SK-N-SH (cell line): ENCODE data around the gene NOX5. TPM values are rescaled to one million over a fixed set of nuclear protein-coding genes. Genes with fewer than 3 reads are reported as not detected.

Experiments used
- CTCF ChIA-PET: fragments of 300-600, 350-600 bp; formaldehyde crosslinking; extraction: SDS; loops from one replicate; lab custom pipeline; 2021; lab: Yijun Ruan, JAX
- POLR2A ChIA-PET: fragments of 350-600 bp; sonication (Branson Sonifier 250); formaldehyde crosslinking; extraction: SDS; loops from one replicate; lab custom pipeline; 2020; ENCODE audit warnings: antibody characterized with exemption, inconsistent platforms; lab: Yijun Ruan, JAX
- DNase-seq: peaks from one replicate; pipeline ENCODE4 v3.0.0; 2012
- H2AFZ ChIP-seq: fragments of 200-600 bp; sonication (generic); 2 replicates; pipeline ENCODE4 v1.8.1; 2016; ENCODE audit warnings: antibody characterized with exemption, mild to moderate bottlenecking, low read depth
- H3F3A ChIP-seq: fragments of 200-600 bp; sonication (generic); replicated peaks from 2 replicates; pipeline ENCODE3; 2016; ENCODE audit warnings: antibody characterized with exemption, mild to moderate bottlenecking; ENCODE audit not compliant: insufficient read depth
- H3K27ac ChIP-seq, 2 experiments: fragments of 200-500 bp in 1 of 2; fragments of 200-600 bp in 1 of 2; sonication (Bioruptor generic) in 1 of 2; sonication (generic), shearing (Covaris generic) in 1 of 2; 2 replicates each; pipeline versions ENCODE4 v1.5.1 to v1.6.1; 2014 to 2016; ENCODE audit warnings: low read depth in 2 of 2, inconsistent platforms in 1 of 2, low read length in 1 of 2, mild to moderate bottlenecking in 1 of 2, mixed read lengths in 1 of 2
- H3K27me3 ChIP-seq: fragments of 200-600 bp; sonication (generic), shearing (Covaris generic); 2 replicates; pipeline ENCODE4 v1.6.1; 2016; ENCODE audit warnings: mixed run types; ENCODE audit not compliant: insufficient read depth
- H3K36me3 ChIP-seq, 2 experiments: fragments of 200-500 bp in 1 of 2; fragments of 200-600 bp in 1 of 2; sonication (Bioruptor generic) in 1 of 2; sonication (generic) in 1 of 2; replicated peaks in 1 of 2; 2 replicates each; pipeline versions ENCODE3 to v1.5.1; 2014 to 2016; ENCODE audit warnings: low read length in 1 of 2, mild to moderate bottlenecking in 1 of 2; ENCODE audit not compliant: insufficient read depth in 2 of 2, control insufficient read depth in 1 of 2
- H3K4me1 ChIP-seq, 2 experiments: fragments of 200-500 bp in 1 of 2; fragments of 200-600 bp in 1 of 2; sonication (Bioruptor generic) in 1 of 2; sonication (generic), shearing (Covaris generic) in 1 of 2; 2 replicates each; pipeline versions ENCODE4 v1.5.1 to v1.6.1; 2014 to 2016; ENCODE audit warnings: low read depth in 1 of 2, low read length in 1 of 2, mixed run types in 1 of 2; ENCODE audit not compliant: insufficient read depth in 2 of 2, control insufficient read depth in 1 of 2
- H3K4me2 ChIP-seq: fragments of 200-600 bp; sonication (generic), shearing (Covaris generic); 2 replicates; pipeline ENCODE4 v1.6.1; 2017; ENCODE audit warnings: mixed run types
- H3K4me3 ChIP-seq, 2 experiments: fragments of 200-500 bp in 1 of 2; fragments of 200-600 bp in 1 of 2; sonication (Bioruptor generic) in 1 of 2; sonication (generic), shearing (Covaris generic) in 1 of 2; 2 replicates each; pipeline versions ENCODE4 v1.5.1 to v1.8.1; 2014 to 2016; ENCODE audit warnings: low read depth in 2 of 2, inconsistent platforms in 1 of 2, low read length in 1 of 2, mild to moderate bottlenecking in 1 of 2, mixed read lengths in 1 of 2, moderate library complexity in 1 of 2
- H3K79me2 ChIP-seq: fragments of 200-600 bp; sonication (generic); 2 replicates; pipeline ENCODE4 v1.8.1; 2017; ENCODE audit warnings: mild to moderate bottlenecking; ENCODE audit not compliant: insufficient read depth
- H3K9ac ChIP-seq: fragments of 200-600 bp; sonication (generic); 2 replicates; pipeline ENCODE4 v1.6.1; 2017; ENCODE audit warnings: mixed run types
- H3K9me2 ChIP-seq: fragments of 200-600 bp; sonication (generic); 2 replicates; pipeline ENCODE4 v1.6.1; 2017; ENCODE audit warnings: mixed run types
- H3K9me3 ChIP-seq: fragments of 200-600 bp; sonication (generic); 2 replicates; pipeline ENCODE4 v1.6.1; 2017; ENCODE audit warnings: mixed run types, mild to moderate bottlenecking, moderate library complexity
- H4K20me1 ChIP-seq: fragments of 200-600 bp; sonication (generic); 2 replicates; pipeline ENCODE4 v1.6.1; 2017; ENCODE audit warnings: mild to moderate bottlenecking, mixed run types; ENCODE audit not compliant: insufficient read depth
- ELF1 ChIP-seq: IDR thresholded peaks from 2 replicates; pipeline ENCODE4 v1.4.0; 2012
- EP300 ChIP-seq, 2 experiments: IDR thresholded peaks; 2 replicates each; pipeline versions ENCODE4 v1.4.0 to v1.6.1; 2012; ENCODE audit warnings: borderline replicate concordance in 1 of 2, low read depth in 1 of 2, low read length in 1 of 2
- EZH2phosphoT487 ChIP-seq: fragments of 200-600 bp; sonication (generic); IDR thresholded peaks from 2 replicates; pipeline ENCODE4 v1.6.1; 2017; ENCODE audit warnings: low read depth, mixed run types, mild to moderate bottlenecking, antibody characterized with exemption, moderate library complexity, borderline replicate concordance
- MEF2A ChIP-seq: IDR thresholded peaks from 2 replicates; pipeline ENCODE4 v1.4.0; 2012; ENCODE audit warnings: low read depth, borderline replicate concordance
- MXI1 ChIP-seq: IDR thresholded peaks from 2 replicates; pipeline ENCODE4 v1.6.1; 2012; ENCODE audit warnings: mild to moderate bottlenecking, low read depth, low read length, improper control_type of control experiment
- NRF1 ChIP-seq: IDR thresholded peaks from 2 replicates; pipeline ENCODE4 v1.6.1; 2012; ENCODE audit warnings: low read depth, mild to moderate bottlenecking, low read length
- REST ChIP-seq: IDR thresholded peaks from 2 replicates; pipeline ENCODE4 v1.6.1; 2012; ENCODE audit warnings: mild to moderate bottlenecking, low read depth, low read length, moderate library complexity
- SIN3A ChIP-seq: IDR thresholded peaks from 2 replicates; pipeline ENCODE4 v1.6.1; 2012; ENCODE audit warnings: low read depth, mild to moderate bottlenecking, low read length, moderate library complexity, borderline replicate concordance
- SMC3 ChIP-seq: IDR thresholded peaks from 2 replicates; pipeline ENCODE4 v1.6.1; 2012; ENCODE audit warnings: low read depth, low read length, improper control_type of control experiment
- TCF12 ChIP-seq: IDR thresholded peaks from 2 replicates; pipeline ENCODE4 v1.4.0; 2012
- ZBTB33 ChIP-seq: IDR thresholded peaks from 2 replicates; pipeline ENCODE4 v1.4.0; 2012; ENCODE audit warnings: low read depth, borderline replicate concordance
- WGBS: methylation state at CpG from one replicate; pipeline ENCODE4 v1.1.6; 2017; ENCODE audit warnings: low lambda C conversion rate; 5-methylcytosine and 5-hydroxymethylcytosine counted together
- polyA plus RNA-seq, 3 experiments: library from polyadenylated mRNA; depleted of rRNA; stranded (reverse); fragments of >200 nt; gene quantifications; 2 replicates each; pipeline ENCODE4 v1.2.3, GENCODE V29; 2012
- TF ChIP-seq, protein P1 (sequence below): fragments of 200-600 bp; sonication (generic); IDR thresholded peaks from 2 replicates; pipeline ENCODE4 v1.6.1; 2017; ENCODE audit warnings: antibody characterized with exemption, mild to moderate bottlenecking, moderate library complexity
- TF ChIP-seq, protein P2 (sequence below): IDR thresholded peaks from 2 replicates; pipeline ENCODE4 v1.4.0; 2012; ENCODE audit warnings: low read depth, borderline replicate concordance

The NOX5 gene
- polyA plus RNA-seq, 1 of the 3 experiments (the other 2 are of a cell fraction), result 0.05 TPM

GRCh38 chr15:69008056-69008455, 6.4 kb upstream of the NOX5 start:
- ChIA-PET POLR2A (no interaction called here), CTCF (interaction anchor here (1.3 to 1.4 kb wide), 2 partner anchors 23 kb away, joined by 3 read pairs; no protein-coding TSS in a partner anchor)
- Histone ChIP-seq H3K36me3 (no peaks in the 10 kb centered on the region), H4K20me1 (no peaks in the 10 kb centered on the region), H3K4me1 (peaks cover 0 to 3% of the 10 kb centered on the region in 2 experiments; a peak in 1 of 4 replicates), H3K9me3 (no peaks in the 10 kb centered on the region), H3K9me2 (no peaks in the 10 kb centered on the region), H3K27me3 (no peaks in the 10 kb centered on the region), H2AFZ (no peak overlapping the region), H3K79me2 (no peaks in the 10 kb centered on the region), H3K4me2 (no peak overlapping the region), H3K4me3 (no peak overlapping the region), H3F3A (no peaks in the 10 kb centered on the region), H3K27ac (no peak overlapping the region), H3K9ac (no peak overlapping the region)
- TF ChIP-seq TCF12 (no peak), MXI1 (no peak), NRF1 (no peak), EZH2phosphoT487 (no peak), EP300 (IDR thresholded peaks at IDR 0.05; ENCODE audit: borderline replicate concordance in 1 of 2, low read depth in 1 of 2, low read length in 1 of 2) (no peak), SIN3A (no peak), ZBTB33 (no peak), REST (no peak), SMC3 (no peak), ELF1 (no peak)
- DNase-seq, result no peak

- Histone ChIP-seq H3F3A (no peaks in the 10 kb centered on the region), H3K79me2 (no peaks in the 10 kb centered on the region), H3K27me3 (no peaks in the 10 kb centered on the region), H3K36me3 (no peaks in the 10 kb centered on the region), H2AFZ (no peak overlapping the region), H3K4me3 (no peak overlapping the region), H3K4me1 (peaks cover 0 to 12% of the 10 kb centered on the region in 2 experiments; a peak in 2 of 4 replicates), H3K27ac (no peak overlapping the region), H3K4me2 (no peak overlapping the region), H3K9me2 (no peaks in the 10 kb centered on the region), H3K9ac (no peak overlapping the region), H4K20me1 (no peaks in the 10 kb centered on the region), H3K9me3 (no peaks in the 10 kb centered on the region)
- CTCF ChIA-PET, result interaction anchor here (1.3 kb wide), 1 partner anchor 22 kb away, joined by 3 read pairs; no protein-coding TSS in a partner anchor
- POLR2A ChIA-PET, result interaction anchor here (0.7 kb wide), 1 partner anchor 20 kb away, joined by 5 read pairs; no protein-coding TSS in a partner anchor
- 58% methylated on average over 5 of the region's 5 CpGs for WGBS
- TF ChIP-seq, protein P1, sequence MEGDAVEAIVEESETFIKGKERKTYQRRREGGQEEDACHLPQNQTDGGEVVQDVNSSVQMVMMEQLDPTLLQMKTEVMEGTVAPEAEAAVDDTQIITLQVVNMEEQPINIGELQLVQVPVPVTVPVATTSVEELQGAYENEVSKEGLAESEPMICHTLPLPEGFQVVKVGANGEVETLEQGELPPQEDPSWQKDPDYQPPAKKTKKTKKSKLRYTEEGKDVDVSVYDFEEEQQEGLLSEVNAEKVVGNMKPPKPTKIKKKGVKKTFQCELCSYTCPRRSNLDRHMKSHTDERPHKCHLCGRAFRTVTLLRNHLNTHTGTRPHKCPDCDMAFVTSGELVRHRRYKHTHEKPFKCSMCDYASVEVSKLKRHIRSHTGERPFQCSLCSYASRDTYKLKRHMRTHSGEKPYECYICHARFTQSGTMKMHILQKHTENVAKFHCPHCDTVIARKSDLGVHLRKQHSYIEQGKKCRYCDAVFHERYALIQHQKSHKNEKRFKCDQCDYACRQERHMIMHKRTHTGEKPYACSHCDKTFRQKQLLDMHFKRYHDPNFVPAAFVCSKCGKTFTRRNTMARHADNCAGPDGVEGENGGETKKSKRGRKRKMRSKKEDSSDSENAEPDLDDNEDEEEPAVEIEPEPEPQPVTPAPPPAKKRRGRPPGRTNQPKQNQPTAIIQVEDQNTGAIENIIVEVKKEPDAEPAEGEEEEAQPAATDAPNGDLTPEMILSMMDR, result no peak
- TF ChIP-seq MEF2A (no peak), SIN3A (no peak)
- TF ChIP-seq, protein P2, sequence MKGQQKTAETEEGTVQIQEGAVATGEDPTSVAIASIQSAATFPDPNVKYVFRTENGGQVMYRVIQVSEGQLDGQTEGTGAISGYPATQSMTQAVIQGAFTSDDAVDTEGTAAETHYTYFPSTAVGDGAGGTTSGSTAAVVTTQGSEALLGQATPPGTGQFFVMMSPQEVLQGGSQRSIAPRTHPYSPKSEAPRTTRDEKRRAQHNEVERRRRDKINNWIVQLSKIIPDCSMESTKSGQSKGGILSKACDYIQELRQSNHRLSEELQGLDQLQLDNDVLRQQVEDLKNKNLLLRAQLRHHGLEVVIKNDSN, result no peak
- DNase-seq, result no peak
Observed at GRCh38 chr15:69009341-69009740, 5.2 kb upstream of the NOX5 start.
